Activated B cell treated with CpG ODN at 0.5 μM for 24 hours (primary cell): ENCODE measurements around the gene NFIL3. TPM values are rescaled to one million over a fixed set of nuclear protein-coding genes. Genes with fewer than 3 reads are reported as not detected.

Experiments used
- ATAC-seq: fragments of 200-7000 bp; cut with Tn5 transposase; one replicate; pipeline ENCODE4 v1.10.0; 2021; ENCODE audit warnings: low read depth, mild to moderate bottlenecking, moderate library complexity
- CTCF ChIA-PET: fragments of 350-600 bp; sonication (Branson Sonifier 250); formaldehyde crosslinking; loops from one replicate; lab custom pipeline; 2021; ENCODE audit warnings: antibody characterized with exemption; lab: Charles Lee
- POLR2A ChIA-PET: fragments of 350-600 bp; sonication (Branson Sonifier 250); formaldehyde crosslinking; loops from one replicate; lab custom pipeline; 2021; ENCODE audit warnings: antibody characterized with exemption; lab: Charles Lee
- DNase-seq: peaks from one replicate; pipeline ENCODE4 v3.0.0; 2022
- H3K27ac Mint-ChIP-seq: one replicate; pipeline ENCODE4 v1.8.0; 2020; ENCODE audit warnings: mixed read lengths
- H3K27me3 Mint-ChIP-seq: one replicate; pipeline ENCODE4 v1.8.0; 2021; ENCODE audit warnings: mixed read lengths
- H3K36me3 Mint-ChIP-seq: one replicate; pipeline ENCODE4 v1.8.0; 2021; ENCODE audit warnings: low read depth, mixed read lengths
- H3K4me1 Mint-ChIP-seq: one replicate; pipeline ENCODE4 v1.8.0; 2021; ENCODE audit warnings: mixed read lengths
- H3K4me3 Mint-ChIP-seq: one replicate; pipeline ENCODE4 v1.8.0; 2020; ENCODE audit warnings: mild to moderate bottlenecking, mixed read lengths
- H3K9me3 Mint-ChIP-seq: one replicate; pipeline ENCODE4 v1.8.0; 2020; ENCODE audit warnings: mixed read lengths
- intact Hi-C: fragments of 100-400 bp; cut with micrococcal nuclease; formaldehyde crosslinking; loops from one replicate; pipeline ENCODE4 v1.15.1; 2024
- total RNA-seq: library from RNA; stranded (reverse); gene quantifications from 2 replicates; pipeline ENCODE4 v1.2.3, GENCODE V29; 2022
- TF ChIP-seq, protein P1 (sequence below): fragments of 200-600 bp; IDR thresholded peaks from one replicate; pipeline ENCODE4 v1.8.0; 2022; ENCODE audit warnings: antibody characterized with exemption, mild to moderate bottlenecking

NFIL3 gene
- total RNA-seq, 1 donor from 2014 or later = 3.1 TPM

DNA sequence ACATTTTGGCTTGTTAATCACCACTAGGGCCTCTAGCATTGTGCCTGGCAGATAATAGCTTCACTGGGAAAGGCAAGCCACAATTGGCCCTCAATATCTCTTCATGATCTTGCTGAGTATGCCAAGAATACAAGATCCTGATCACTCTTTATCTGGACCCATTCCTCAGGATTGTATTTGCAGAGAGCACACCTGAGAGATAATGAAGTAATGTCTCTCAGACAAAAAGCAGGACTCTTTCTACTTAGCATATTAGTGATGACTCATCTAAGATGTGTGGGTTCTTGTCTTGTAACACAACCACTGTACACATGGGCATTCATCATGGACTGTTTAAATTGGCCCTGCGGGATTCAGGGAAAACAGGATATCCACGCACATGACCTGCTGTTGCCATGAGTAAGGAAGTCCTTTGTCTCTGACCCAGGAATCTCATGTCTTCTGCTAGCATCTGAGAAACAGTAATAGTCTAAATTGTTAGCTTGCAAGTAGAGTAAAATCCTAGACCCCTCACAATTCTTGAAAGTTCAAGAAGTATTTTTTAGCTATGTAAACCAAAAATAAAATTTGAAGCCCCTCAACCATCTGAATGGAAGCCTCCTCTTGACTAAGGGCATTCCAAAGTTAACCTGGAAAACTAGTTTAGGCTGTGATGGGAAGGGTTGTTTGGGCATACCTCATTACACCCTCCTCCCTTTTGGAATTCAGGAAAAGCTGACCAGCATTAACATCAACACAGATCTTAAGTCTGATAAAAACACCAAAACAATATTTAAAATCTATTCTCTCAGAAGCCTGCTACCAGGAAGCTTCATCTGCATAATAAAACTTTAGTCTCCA is 28.0 kb upstream of the NFIL3 start:
- no peak for DNase-seq
- H3K9me3 Mint-ChIP-seq = no peaks in the 10 kb centered on the region
- H3K27ac Mint-ChIP-seq = no peak overlapping the region
- no peak overlapping the region for H3K4me3 Mint-ChIP-seq
- H3K36me3 Mint-ChIP-seq = no peaks in the 10 kb centered on the region
- ChIA-PET POLR2A (no interaction called here), CTCF (no interaction called here)
- peaks cover 15% of the 10 kb centered on the region for H3K27me3 Mint-ChIP-seq
- intact Hi-C loops = no loop called here
- H3K4me1 Mint-ChIP-seq = no peaks in the 10 kb centered on the region
- no peak for ATAC-seq
- TF ChIP-seq, protein P1, sequence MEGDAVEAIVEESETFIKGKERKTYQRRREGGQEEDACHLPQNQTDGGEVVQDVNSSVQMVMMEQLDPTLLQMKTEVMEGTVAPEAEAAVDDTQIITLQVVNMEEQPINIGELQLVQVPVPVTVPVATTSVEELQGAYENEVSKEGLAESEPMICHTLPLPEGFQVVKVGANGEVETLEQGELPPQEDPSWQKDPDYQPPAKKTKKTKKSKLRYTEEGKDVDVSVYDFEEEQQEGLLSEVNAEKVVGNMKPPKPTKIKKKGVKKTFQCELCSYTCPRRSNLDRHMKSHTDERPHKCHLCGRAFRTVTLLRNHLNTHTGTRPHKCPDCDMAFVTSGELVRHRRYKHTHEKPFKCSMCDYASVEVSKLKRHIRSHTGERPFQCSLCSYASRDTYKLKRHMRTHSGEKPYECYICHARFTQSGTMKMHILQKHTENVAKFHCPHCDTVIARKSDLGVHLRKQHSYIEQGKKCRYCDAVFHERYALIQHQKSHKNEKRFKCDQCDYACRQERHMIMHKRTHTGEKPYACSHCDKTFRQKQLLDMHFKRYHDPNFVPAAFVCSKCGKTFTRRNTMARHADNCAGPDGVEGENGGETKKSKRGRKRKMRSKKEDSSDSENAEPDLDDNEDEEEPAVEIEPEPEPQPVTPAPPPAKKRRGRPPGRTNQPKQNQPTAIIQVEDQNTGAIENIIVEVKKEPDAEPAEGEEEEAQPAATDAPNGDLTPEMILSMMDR = no peak

DNA sequence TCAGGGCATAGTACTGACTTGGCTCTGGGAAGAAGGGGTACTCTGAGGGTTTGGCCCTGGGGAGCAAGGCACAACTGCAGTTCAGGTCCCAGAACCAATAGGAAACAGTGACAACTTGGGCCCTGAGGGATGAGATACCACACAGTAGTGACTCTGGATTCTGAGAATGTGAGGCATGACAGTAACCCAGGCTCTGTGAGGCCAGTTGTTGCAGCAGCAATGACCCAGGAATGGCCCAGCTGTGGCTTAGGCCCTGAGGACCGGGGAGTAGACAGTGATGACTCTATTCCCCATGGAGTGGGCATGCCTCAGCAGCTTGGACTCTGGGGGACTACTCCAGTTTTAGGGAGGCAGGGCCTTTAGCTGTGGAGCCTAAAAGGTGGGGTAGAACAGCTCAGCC is 21.5 kb upstream of the NFIL3 start:
- TF ChIP-seq, protein P1 = no peak
- ATAC-seq (no peak), DNase-seq (no peak)
- peaks cover 29% of the 10 kb centered on the region for H3K27me3 Mint-ChIP-seq
- no peaks in the 10 kb centered on the region for H3K36me3 Mint-ChIP-seq
- no peaks in the 10 kb centered on the region for H3K4me1 Mint-ChIP-seq
- CTCF ChIA-PET = interaction anchor here (1.2 kb wide), 1 partner anchor 12 kb away, joined by 4 read pairs; no protein-coding TSS in a partner anchor
- POLR2A ChIA-PET = no interaction called here
- H3K27ac Mint-ChIP-seq = no peak overlapping the region
- H3K4me3 Mint-ChIP-seq = no peak overlapping the region
- intact Hi-C loops = no loop called here
- H3K9me3 Mint-ChIP-seq = peaks cover 14% of the 10 kb centered on the region

DNA sequence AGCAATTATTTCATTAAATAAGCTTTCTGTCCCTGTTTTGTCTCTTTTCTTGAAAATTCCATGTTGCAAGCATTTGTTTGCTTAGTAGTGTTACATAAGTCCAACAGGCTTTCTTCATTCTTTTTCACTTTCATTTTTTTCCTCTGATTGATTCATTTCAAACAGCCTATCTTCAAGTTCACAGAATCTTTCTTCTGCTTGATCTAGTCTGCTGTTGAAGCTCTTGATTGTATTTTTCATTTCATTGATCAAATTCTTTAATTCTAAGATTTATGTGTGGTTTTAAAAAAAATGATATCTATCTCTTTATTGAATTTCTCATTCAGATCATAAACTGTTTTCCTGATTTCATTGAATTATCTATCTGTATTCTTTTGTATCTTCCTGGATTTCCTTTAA is 20.4 kb upstream of the NFIL3 start:
- ATAC-seq (no peak), DNase-seq (no peak)
- Mint-ChIP-seq H3K4me3 (no peak overlapping the region), H3K27me3 (peaks cover 32% of the 10 kb centered on the region), H3K9me3 (peaks cover 14% of the 10 kb centered on the region), H3K27ac (no peak overlapping the region), H3K36me3 (no peaks in the 10 kb centered on the region), H3K4me1 (no peaks in the 10 kb centered on the region)
- intact Hi-C loops = no loop called here
- ChIA-PET POLR2A (no interaction called here), CTCF (interaction anchor here (1.6 kb wide), 1 partner anchor 529 kb away, joined by 4 read pairs; no protein-coding TSS in a partner anchor)
- TF ChIP-seq, protein P1 = no peak

DNA sequence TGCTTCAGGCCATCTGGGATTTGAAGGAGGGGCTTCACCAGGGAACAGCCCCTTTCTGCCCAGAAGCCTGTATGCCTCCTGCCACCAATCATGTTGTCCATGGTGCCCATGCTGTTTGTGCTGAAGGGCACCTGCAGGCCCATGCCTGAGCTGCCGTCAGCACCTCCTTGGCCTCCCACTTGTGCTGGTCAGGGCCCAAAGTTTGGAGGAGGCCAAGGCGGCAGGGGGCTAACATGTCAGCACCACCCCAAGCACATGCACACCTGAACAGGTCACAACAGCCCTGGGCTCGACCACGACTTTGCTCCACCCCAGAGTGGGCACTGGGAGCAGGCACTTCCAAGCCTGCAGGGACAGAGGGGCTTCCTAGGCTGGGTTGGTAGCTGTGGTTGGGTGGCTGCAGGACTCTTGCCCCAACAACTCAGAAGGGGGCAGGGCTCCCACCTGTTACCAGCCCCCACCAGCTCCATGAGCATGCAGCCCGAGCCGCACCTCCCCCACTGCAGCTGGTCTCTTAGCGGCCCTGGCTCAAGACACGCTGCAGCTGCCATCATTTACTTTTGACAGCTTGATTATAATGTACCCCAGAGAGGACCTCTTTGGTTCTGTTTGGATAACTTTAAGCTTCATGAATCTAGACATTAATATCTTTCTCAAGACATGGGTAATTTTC is 19.8 kb upstream of the NFIL3 start:
- no peaks in the 10 kb centered on the region for H3K4me1 Mint-ChIP-seq
- TF ChIP-seq, protein P1 = no peak
- CTCF ChIA-PET = interaction anchor here (1.6 kb wide), 1 partner anchor 529 kb away, joined by 4 read pairs; no protein-coding TSS in a partner anchor
- H3K36me3 Mint-ChIP-seq = no peaks in the 10 kb centered on the region
- ATAC-seq = no peak
- no peak overlapping the region for H3K4me3 Mint-ChIP-seq
- POLR2A ChIA-PET = no interaction called here
- no peak overlapping the region for H3K27ac Mint-ChIP-seq
- intact Hi-C loops = no loop called here
- H3K27me3 Mint-ChIP-seq = peaks cover 32% of the 10 kb centered on the region
- peaks cover 14% of the 10 kb centered on the region for H3K9me3 Mint-ChIP-seq
- no peak for DNase-seq

DNA sequence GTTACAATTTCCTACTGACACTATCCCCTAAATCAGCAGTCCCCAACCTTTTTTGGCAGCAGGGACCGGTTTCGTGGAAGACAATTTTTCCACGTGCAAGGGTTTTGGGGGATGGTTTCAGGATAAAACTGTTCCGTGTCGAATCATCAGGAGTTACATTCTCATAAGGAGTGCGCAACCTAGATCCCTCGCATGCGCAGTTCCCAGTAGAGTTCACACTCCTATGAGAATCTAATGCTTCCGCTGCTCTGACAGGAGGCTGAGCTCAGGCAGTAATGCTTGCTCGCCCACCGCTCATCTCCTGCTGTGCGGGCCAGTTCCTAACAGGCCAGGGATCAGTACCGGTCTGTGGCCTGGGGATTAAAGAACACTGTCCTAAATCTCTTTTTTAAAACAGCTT is 13.2 kb upstream of the NFIL3 start:
- Mint-ChIP-seq H3K4me1 (peaks cover 4% of the 10 kb centered on the region), H3K36me3 (no peaks in the 10 kb centered on the region), H3K27ac (no peak overlapping the region), H3K9me3 (peaks cover 4% of the 10 kb centered on the region), H3K4me3 (no peak overlapping the region), H3K27me3 (peaks cover 26% of the 10 kb centered on the region)
- no peak for ATAC-seq
- CTCF ChIA-PET = interaction anchor here (1.2 kb wide), 1 partner anchor 11 kb away, joined by 3 read pairs; no protein-coding TSS in a partner anchor
- POLR2A ChIA-PET = no interaction called here
- TF ChIP-seq, protein P1 = no peak
- intact Hi-C loops = no loop called here
- no peak for DNase-seq
